Hippocampal formation (tissue), 2 donors: ENCODE results near the gene PRSS57.
A peak's percentile ranks its signal among the peaks of the same experiment; 100 is the strongest.

Experiments used
- DNase-seq, 2 donors: peaks; one replicate each; lab custom pipeline; 2025; lab: John Stamatoyannopoulos, UW

PRSS57 gene

DNA sequence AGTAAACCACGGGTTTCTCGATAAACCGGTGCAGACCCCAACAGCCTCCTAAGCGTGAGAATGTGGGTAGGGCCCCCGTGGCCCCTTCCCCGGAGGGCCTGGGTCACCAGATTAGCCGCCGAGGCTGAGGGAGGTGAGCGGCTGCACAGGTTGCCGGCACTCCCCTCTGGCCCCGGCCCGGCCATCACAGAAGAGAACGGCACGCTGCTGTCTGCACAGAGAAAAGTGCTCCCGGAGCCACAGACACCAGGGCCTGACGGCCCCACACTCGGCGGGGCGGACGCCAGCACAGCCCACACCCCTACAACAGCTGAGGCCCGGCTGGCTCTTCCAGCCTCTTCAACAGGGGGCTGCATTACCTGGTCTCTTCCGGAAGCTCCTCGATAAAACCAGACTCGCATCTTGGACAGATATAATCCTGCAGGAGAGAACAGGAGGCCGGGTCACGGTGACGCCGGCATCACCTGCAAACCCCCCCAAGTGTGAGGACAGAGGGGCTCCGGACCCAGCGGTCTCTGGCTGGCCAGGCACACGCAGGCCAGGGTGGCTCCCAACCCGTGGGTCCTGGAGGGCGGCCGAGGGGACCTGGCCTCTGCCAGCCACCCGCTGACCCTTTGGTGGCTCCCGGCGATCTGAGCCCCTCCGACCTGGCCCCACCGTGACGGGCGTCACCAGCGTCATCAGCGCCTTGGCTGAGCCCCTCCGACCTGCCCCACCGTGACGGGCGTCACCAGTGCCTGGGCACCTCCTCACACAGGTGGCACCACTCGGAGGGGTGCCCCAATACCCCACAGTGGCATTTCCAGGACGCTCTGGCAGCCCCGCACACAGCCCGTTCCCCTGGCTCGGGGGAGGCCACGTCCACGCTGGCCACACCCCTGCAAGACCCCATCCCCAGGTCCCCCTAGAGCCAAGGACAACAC, 42.5 kb downstream of the PRSS57 start:
- DNase-seq = no peak

DNA sequence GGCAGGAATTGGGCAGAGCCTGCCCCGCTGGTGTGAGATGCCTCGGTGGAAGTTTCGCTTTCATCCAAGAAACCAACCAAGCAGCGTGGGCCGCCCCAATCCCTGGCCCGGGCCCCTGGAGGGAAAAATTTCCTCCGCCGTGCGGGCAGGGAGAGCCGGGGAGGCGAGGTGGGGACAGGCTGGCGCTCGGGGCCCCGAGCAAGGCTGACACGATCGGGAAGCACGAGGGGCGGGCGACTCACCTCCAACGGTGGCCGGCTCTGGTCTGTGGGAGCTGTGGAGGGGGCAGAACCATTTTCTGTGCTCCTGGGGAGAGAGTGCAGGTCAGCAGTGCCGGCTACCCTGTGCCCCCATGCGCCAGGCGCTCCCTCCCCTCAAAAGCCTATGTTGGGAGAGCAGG, 43.3 kb downstream of the PRSS57 start:
- no peak for DNase-seq

DNA sequence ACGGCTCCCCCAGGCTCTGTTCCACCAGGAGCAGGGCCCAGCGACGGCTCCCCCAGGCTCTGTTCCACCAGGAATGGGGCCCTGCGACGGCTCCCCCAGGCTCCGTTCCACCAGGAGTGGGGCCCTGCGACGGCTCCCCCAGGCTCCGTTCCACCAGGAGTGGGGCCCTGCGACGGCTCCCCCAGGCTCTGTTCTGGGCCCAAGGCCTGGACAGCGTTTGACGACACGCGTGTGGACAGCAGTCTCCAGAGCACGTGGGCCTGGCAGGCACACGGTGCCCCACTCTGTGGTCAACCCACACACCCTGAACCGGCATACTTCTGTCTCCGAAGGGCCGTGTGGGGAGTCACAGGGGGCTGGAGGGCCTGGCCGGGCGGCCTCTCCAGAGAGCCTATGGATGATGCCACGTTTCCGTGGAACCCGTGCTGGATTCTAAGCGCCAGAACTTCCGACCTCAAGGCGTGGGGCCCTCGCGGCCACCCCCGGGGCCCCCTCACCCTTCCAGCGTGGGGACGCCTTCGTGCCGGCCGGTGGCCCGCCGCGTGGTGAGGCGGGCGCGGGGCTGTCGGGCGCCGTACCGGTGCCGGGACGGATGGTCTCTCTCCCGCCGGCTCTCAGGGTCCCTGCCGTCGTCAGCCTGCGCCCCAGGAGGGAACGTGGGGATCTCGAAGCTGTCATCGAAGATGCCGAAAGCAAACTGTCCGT, 44.0 kb downstream of the PRSS57 start:
- DNase-seq = no peak

DNA sequence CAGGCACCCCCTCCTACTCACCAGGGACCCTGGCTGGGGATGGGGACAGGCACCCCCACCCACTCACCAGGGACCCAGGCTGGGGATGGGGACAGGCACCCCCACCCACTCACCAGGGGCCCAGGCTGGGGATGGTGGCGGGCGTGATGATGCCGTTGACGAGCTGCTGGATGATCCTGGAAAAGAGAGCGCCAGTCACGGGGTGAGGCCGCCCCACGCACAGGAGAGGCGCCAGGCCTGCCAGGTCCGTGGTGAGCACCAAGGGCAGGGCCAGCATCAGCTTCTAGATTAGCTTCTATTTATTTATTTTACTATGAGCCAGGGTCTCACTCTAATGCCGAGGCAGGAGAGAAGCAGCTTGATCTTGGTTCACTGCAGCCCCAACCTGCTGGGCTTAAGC, 45.1 kb downstream of the PRSS57 start:
- no peak for DNase-seq

DNA sequence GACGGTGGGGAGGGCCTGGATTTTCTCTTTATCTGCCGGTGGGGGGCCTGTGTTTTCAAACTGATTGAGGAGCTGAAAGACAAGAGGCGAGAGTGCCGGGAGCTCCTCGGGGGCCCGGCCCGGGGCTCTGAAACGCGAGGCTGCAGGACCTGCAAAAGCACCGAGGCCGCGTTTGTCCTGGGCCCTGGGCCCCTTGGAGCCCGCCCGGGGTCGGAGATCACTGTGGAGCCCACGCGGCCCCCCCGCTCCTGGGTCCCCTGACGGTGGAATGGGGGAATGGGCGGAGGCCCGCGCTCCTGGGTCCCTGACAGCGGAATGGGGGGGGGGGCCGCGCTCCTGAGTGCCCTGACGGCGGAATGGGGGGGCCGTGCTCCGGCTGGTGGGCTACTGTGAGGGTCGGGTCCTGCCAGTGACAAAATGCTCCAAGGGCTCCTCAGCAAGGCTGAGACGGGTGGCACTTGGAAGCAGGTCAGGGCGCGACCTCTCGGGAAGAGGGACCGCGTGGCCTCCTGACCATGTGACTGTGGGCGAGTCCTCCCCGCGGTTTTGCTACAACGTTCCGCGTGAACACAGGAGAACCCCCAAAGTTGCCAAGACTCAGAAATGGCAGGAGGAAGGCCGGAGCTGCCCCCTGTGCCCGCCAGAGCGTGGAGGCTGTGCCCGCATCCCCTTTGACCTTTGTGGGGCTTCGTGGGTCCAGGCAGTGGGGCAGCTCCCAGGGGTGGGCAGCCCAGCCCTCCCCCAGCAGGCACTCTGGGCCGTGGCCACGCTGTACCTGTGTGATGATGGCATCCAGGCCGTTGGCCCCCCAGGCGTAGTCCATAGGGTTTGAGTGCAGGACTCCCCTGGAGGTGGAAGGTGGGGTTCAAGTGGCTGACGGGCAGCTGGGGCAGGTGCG, 46.1 kb downstream of the PRSS57 start:
- no peak for DNase-seq

DNA sequence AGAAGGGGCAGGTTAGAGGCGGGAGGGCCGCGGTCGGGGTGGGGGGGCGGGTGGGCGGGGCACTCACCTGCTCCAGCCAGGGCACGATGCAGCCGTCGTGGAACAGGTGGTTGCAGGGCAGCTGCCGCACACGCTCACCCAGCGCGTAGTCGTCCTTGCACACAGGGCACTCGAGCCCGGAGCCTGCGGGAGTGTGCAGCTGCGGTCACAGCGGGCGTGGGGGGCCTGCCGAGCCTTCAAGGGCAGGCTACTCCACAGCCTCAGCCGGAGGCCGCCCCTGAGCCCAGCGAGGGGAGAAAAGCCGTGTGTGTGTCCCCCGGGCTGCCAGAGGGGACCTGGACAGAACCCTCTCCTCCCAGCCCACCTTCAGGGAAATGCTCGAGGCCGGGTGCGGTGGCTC, 46.9 kb downstream of the PRSS57 start:
- DNase-seq = no peak

DNA sequence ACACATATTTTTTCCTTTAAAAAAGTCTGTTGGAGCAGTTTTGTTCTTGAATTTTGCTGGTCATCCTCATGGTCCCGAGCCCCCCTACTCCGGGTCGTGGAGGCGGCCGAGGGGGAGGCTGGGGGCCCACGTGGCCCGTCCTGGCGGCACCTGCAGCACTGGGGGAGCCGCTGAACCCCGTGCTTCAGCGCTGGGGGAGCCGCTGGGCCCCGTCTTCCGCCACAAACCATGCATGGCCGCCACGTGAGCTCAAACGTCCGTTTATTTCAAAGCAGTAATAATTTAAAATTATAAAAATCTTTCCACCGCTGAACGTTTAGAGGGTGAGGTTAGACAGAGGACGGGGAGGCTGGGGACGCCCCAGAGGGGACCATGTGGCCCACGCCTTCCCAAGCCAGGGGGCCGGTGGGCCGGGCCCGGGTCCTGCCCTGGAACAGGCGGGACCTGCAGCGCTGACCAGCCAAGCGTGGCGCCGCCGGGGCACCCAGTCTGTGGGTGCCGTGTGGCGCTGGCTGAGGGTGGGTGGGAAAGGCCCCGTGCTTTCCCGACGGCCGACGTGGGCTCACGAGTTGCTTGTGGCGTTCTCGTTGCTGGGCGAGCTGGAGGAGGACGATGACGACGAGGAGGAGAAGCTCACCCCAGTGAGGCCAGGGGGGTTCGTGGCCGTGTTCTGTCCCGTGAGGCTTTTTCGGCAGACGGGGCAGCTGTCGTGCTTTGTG, 47.5 kb downstream of the PRSS57 start:
- no peak for DNase-seq

DNA sequence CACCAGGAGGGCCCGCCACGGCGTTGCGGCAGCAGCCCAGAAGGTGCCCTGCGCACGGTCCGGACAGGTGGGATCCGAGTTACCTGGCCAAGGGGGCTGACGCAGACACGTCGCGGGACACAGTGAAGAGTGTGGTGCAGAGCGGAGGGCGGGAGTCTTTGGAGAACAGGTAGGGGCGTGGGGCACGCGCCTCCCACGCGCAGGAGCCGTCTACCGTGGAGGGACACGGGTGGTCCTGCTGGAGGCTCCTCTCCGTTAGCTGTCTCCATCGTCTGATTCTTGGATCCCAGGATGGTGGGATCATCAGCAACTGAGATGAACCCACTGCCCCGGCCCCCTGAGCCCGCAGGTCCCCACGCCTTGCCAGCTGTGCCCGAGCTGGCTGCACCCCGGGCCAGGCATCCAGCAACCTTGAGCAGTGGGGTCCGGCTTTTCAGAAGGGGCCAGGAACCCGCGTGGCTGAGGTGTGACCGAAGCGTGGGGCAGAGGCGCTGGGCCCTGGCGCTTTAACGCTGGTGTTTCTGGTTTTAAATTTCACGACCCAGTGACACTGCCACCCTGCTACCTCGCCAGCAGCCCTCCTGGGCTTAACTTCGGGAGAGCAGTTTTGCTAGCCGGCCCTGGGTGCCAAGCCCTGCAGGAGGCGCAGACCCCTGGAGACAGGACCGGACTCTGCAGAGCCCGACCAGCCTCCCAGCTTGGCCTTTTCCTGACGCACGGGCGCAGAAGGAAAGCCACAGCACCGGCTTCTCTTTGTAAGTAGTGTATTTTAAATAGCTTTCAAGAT, 48.3 kb downstream of the PRSS57 start:
- no peak for DNase-seq

DNA sequence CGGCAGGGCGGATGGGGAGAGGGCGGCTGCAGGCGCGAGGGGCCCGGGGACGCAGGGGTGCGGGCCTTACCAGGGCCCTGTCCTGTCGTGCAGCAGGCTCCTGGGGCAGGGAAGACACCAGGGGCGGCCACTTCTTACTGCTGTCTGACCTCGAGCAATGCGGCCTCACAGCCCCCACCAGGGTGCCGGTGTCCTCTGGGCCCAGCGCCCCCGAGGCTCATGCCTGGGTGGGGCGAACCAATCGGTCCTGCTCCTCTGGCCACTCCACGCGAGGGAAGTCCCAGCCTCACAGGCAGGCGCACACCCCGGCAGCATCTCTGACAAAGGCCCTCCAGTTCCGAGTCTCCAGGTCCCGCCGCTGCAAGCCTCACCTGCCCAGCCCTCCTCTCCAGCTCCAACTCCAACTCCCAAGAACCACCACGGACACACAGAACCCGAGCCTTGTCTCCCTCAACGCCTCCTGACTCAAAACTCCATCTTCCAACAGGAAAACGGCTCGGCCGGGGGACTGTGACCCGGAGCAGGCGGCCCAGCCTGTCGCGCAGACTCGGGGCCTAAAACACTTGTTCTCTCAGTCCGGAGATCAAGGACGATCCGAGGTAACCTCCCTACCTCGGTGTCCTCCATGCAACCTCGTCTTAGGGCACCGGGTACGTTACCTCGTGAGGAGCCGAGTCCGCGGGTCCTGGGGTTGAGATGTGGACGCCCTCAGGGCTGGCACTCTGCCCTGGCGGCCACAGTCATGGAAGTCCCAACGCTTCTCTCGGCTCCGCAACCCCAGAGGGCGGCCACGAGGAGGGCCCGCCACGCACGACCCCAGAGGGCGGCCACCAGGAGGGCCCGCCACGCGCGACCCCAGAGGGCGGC, 49.1 kb downstream of the PRSS57 start:
- DNase-seq = no peak

DNA sequence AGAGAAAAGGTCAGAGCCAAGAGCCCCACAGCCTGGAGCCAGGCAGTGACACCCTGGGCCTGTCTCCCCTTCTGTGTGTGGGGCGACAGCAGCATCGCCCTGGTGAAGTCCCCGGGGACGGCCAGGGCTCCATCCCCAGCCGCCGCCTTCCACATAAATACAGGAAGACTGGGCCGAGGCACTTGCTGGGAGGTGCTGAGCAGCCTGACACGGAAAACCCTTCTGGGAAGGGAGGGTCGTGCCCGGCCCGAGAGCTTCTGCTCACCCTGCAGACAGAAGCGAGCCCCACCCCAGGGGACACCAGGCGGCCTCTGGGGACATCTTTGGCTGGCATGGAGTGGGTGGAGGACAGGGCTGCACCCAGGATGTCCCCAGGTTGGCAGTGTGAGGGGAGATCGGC, 50.5 kb downstream of the PRSS57 start:
- no peak for DNase-seq

DNA sequence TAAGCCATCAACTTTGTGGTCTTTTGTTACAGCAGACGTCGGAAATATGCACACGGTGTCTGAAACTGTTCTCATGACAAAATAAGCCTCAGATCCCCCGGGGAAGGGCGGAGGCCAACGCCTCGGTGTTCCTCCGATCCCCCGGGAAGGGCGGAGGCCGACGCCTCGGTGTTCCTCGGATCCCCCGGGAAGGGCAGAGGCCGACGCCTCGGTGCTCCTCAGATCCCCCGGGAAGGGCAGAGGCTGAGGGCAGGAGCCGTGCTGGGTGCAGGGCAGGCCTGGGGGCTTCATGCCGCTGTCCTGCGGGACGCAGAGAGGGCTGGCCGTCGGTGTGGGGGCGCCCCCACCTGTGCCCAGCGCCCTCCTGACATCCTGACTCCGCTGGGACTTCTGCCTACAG, 50.9 kb downstream of the PRSS57 start:
- no peak for DNase-seq

DNA sequence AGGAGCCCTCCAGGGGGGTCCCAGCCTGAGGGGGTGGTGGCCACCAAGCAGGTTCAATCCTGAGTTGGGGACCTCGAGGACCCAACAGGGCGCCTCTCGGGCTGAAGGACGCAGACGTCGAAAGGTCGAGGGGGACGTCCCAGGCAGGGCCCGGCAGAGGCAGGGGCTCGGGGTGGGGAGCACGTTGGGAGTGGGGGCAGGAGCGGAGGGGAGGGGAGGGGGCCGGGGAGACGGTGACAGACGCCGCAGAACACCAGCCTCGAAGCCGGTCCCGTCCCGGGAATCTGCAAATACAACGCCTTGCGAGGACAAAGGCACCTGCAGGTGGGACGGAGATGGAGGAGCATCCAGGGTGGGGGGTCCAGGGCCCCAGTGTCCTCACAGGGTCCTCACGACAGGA, 51.5 kb downstream of the PRSS57 start:
- no peak for DNase-seq

DNA sequence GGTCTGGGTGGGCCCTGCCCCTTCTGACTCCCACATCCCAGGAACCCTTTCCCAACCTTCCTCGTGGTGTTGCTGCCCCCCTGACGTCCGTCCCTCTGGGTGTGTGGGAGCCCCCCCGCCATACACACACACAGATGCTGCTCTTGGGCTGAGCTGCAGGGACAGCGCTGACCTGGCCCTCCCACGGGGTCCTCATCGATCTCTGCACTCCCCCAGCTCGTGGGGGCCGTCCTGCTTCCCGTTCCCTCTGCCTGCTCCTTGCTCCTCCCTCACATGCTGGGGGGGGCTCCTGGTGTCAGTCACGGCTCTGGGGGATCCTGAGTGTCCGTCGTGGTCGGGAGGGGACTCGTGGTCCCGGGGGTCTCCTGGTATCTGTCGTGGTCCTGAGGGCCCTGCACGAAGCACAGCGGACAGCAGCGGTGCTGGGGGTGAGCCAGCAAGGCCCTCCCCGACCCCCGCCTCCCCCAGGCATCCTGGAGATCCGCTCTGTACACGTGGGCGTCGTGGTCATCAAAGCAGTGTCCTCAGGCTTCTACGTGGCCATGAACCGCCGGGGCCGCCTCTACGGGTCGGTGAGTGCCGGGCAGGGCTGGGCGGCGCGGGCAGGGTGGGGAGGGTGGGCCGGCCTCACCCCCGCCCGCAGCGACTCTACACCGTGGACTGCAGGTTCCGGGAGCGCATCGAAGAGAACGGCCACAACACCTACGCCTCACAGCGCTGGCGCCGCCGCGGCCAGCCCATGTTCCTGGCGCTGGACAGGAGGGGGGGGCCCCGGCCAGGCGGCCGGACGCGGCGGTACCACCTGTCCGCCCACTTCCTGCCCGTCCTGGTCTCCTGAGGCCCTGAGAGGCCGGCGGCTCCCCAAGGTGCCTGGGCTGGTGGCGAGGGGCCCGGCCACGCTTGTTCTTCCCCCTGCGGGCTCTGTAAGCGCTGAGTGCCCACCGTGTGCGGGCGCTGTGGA, 52.2 kb downstream of the PRSS57 start:
- no peak for DNase-seq

DNA sequence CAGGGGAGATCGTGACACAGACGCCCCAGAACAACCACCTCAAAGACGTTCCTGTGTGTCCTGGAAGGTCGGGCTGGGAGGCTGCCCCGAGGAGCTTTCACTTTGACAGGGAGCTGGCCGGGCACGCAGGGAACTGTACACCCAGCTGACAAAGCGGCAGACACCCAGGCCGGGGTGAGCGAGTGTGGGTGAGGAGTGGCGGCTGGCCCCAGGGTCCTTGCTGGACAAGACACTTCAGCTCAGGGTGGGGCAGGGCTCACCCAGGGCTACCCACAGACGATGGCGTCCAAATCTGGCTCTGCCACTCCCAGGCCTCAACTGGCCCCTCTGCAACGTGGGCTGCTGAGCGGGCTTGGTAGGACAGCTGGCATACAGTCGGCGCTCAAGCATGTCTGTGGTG, 53.5 kb downstream of the PRSS57 start:
- DNase-seq = no peak

DNA sequence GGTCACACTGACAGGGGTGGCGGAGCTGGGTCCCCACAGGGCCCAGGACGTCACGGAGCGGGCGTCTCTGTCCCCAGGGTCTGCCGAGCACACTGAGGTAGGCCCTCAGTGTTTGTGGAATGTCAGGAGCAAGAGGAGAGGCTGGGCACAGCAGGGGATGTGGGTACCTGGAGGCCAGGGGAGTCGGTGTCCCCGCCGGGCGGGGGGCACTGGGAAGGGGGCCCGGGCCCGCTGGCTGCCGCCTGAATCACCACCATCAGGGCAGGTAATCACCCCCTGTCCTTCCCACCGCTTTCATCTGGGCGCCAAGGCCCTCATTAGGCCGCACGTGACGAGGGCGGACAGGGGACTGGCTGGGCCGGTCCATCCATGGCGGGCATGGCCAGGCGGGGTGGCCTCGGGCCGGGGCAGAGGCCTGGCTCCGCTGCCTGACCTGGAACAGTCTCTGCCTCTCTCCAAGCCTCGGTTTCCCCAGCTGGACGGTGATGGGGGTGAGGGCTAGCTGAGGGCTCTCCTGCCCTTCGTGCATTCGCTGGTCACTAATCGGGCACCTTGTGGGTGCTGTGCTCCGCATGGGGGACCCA, 54.6 kb downstream of the PRSS57 start:
- DNase-seq = no peak

DNA sequence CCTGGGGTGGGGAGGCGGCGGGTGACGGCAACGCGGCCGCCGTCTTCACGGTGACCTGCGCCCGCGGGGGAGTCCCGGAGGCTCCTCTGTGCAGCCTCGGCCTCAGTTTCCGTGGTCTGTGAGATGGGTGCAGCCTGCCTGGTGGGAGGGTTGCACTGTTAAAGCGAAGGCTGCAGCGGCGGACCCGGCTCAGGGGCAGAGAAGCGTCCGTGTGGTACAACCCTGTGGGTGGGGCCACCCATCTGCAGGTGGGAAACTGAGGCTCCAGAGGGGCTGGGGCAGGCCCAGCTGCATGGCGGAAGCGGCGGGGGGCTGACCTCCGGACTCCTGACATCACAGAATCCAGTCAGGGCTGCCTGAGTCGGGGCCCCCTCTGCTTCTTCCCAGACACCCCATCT, 55.1 kb downstream of the PRSS57 start:
- DNase-seq = no peak

DNA sequence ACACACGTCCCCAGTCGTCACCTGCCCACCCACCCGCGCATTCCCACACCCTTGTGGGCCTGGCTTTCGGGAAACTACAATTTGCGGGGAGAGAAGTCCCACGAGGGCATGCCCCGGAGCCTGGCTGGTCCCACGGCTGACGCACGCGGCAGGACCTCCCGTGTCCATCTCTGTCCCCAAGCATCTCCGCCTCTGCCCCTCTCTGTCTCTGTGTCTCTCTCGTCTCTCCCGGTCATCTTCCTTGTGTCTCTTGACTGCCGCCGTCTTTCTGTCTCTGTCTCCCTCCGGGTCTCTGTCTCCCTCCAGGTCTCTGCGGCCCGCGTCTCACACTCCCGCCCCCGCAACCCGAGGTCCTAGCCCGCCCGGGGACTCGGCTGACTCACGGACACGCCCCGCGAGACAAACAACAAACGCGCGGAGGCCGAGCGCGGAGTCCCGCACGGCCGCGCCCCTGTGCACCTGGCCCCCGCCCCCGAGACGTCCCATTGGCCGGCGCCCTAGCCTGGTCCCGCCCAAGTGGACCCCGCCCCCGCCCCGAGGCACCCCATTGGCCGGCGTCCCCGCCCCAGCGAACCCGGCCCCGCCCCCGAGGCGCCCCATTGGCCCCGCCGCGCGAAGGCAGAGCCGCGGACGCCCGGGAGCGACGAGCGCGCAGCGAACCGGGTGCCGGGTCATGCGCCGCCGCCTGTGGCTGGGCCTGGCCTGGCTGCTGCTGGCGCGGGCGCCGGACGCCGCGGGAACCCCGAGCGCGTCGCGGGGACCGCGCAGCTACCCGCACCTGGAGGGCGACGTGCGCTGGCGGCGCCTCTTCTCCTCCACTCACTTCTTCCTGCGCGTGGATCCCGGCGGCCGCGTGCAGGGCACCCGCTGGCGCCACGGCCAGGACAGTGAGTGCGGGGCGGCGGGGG, 55.7 kb downstream of the PRSS57 start, which contains the start of gene FGF22:
TSS of gene FGF22 (plus strand) at position 627 of the 908 bp plus-strand sequence. CDS start at position 674, 47 bp downstream.
- DNase-seq = peak; percentile 66 to 91
